HEK293T (cell line): ENCODE measurements around the gene CFAP157.

Experiments
- CTCF ChIA-PET: fragments of 350-600 bp; formaldehyde crosslinking; extraction: SDS; loops from one replicate; lab custom pipeline; 2021; ENCODE audit warnings: antibody characterized with exemption, inconsistent platforms; lab: Yijun Ruan, JAX
- POLR2A ChIA-PET: fragments of 350-600 bp; formaldehyde crosslinking; extraction: SDS; loops from one replicate; lab custom pipeline; 2020; ENCODE audit warnings: antibody characterized with exemption, inconsistent platforms; lab: Yijun Ruan, JAX
- DNase-seq: peaks from one replicate; pipeline ENCODE4 v3.0.0; 2012; ENCODE audit warnings: mixed read lengths; ENCODE audit errors: extremely low spot score
- ARNT ChIP-seq: fragments of 450-650 bp; IDR thresholded peaks from 2 replicates; pipeline ENCODE4 v1.6.1; 2017; ENCODE audit warnings: mild to moderate bottlenecking
- BHLHE40 ChIP-seq: fragments of 450-650 bp; IDR thresholded peaks from 2 replicates; pipeline ENCODE4 v1.6.1; 2016; ENCODE audit warnings: mild to moderate bottlenecking, moderate library complexity, borderline replicate concordance
- CTBP1 ChIP-seq: fragments of 450-650 bp; IDR thresholded peaks from 2 replicates; pipeline ENCODE4 v1.6.1; 2016; ENCODE audit warnings: borderline replicate concordance
- ELF4 ChIP-seq: fragments of 450-650 bp; IDR thresholded peaks from 2 replicates; pipeline ENCODE4 v1.6.1; 2017; ENCODE audit warnings: antibody characterized with exemption
- FOXA1 ChIP-seq: fragments of 450-650 bp; IDR thresholded peaks from 2 replicates; pipeline ENCODE4 v1.6.1; 2016; ENCODE audit warnings: mild to moderate bottlenecking
- FOXK2 ChIP-seq: fragments of 450-650 bp; IDR thresholded peaks from 2 replicates; pipeline ENCODE4 v1.6.1; 2016; ENCODE audit warnings: mild to moderate bottlenecking
- FOXM1 ChIP-seq: fragments of 450-650 bp; IDR thresholded peaks from 2 replicates; pipeline ENCODE4 v1.6.1; 2017; ENCODE audit warnings: mild to moderate bottlenecking, borderline replicate concordance
- HDGF ChIP-seq: fragments of 450-650 bp; IDR thresholded peaks from 2 replicates; pipeline ENCODE4 v1.6.1; 2017; ENCODE audit warnings: antibody characterized with exemption, borderline replicate concordance
- L3MBTL2 ChIP-seq: fragments of 450-650 bp; conservative IDR thresholded peaks from 2 replicates; pipeline ENCODE4 v1.6.1; 2016; ENCODE audit warnings: mild to moderate bottlenecking
- LEF1 ChIP-seq: fragments of 450-650 bp; IDR thresholded peaks from 2 replicates; pipeline ENCODE4 v1.6.1; 2017; ENCODE audit warnings: mild to moderate bottlenecking, borderline replicate concordance
- NFRKB ChIP-seq: fragments of 450-650 bp; IDR thresholded peaks from 2 replicates; pipeline ENCODE4 v1.6.1; 2016; ENCODE audit warnings: mild to moderate bottlenecking, moderate library complexity
- PKNOX1 ChIP-seq: fragments of 450-650 bp; IDR thresholded peaks from 2 replicates; pipeline ENCODE4 v1.6.1; 2016
- SP1 ChIP-seq: fragments of 450-650 bp; IDR thresholded peaks from 2 replicates; pipeline ENCODE4 v1.6.1; 2017
- SUZ12 ChIP-seq: fragments of 450-650 bp; IDR thresholded peaks from 2 replicates; pipeline ENCODE4 v1.6.1; 2016; ENCODE audit warnings: mild to moderate bottlenecking
- TARDBP ChIP-seq: fragments of 450-650 bp; IDR thresholded peaks from 2 replicates; pipeline ENCODE4 v1.6.1; 2016
- ZNF384 ChIP-seq: fragments of 450-650 bp; IDR thresholded peaks from 2 replicates; pipeline ENCODE4 v1.6.1; 2016

The CFAP157 gene

DNA sequence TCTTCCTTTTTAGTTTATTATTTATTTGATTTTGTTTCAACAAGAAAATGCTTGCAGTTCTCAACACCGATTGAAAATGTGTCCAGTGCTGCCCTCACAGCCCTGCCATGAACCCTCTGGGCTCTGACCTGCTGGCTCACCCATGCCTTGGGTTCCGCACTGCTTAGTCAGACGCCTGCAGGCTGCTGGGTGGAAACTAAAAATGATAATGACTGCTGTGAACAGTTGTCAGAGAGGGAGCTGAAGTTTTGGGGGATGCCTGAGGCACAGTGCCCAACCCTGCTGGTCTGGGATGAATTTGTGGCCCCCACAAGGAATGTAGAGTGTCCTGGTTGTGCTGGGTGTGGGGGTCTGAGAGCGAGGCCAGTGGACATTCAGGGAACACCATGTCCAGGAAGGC, 22.2 kb upstream of the CFAP157 start:
- no peak for TF ChIP-seq LEF1
- TF ChIP-seq CTBP1, result no peak
- TF ChIP-seq FOXM1, result no peak
- no peak for DNase-seq
- ChIA-PET POLR2A (no interaction called here), CTCF (no interaction called here)

DNA sequence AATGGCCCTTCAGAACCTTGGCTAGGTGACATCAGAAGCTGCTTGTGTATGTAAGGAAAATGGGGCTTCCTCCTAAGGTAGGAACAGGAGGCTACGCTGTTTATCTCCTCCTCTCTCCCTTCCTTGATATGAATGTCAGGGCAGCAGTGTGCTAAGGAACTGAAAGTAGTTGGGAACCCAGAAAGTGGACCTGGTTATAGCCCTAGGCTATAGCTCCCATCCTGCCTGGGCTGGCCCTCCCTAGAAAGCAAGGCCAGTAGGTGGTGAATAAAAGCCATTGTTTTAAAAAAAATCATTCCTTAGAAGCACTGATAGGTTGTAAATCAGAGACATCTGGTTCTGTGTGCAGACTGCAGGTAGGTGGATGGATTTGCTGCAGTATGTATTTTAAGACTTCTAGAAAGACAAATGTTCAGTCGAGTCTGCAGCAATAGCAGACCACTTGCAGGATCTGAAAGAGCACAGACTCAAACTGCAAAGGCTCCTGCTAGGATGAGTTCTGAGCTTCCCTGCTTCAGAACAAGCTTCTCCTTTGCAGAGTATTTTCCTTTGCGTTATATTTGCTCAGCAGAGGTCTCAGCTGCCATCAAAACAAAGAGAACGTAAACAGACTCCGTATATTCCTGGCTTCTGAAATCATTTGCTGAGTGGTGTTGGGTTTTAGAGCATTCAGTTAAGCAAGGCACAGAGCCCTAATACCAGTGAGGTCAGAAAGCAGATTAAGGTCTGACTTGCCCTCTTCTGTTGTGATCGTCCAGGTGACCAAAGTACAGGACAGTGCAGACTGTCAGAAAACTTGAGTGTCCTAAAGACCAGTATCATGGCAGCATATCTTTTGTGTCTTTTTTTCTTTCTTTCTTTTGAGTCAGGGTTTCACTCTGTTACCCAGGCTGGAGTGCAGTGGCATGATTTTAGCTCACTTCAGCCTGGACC, 20.1 kb upstream of the CFAP157 start:
- CTCF ChIA-PET, result interaction anchor here (0.6 kb wide), 1 partner anchor 48 kb away, joined by 6 read pairs; no protein-coding TSS in a partner anchor
- no peak for DNase-seq
- TF ChIP-seq FOXK2, result no peak
- TF ChIP-seq L3MBTL2, result no peak
- TF ChIP-seq BHLHE40, result no peak
- TF ChIP-seq ELF4, result no peak
- no peak for TF ChIP-seq ARNT
- no peak for TF ChIP-seq HDGF
- no peak for TF ChIP-seq TARDBP
- no peak for TF ChIP-seq FOXM1
- no peak for TF ChIP-seq SP1
- no peak for TF ChIP-seq SUZ12
- no peak for TF ChIP-seq LEF1
- no peak for TF ChIP-seq NFRKB
- no peak for TF ChIP-seq CTBP1
- TF ChIP-seq FOXA1, result no peak
- no peak for TF ChIP-seq PKNOX1
- TF ChIP-seq ZNF384, result no peak
- POLR2A ChIA-PET, result no interaction called here

- TF ChIP-seq FOXA1, result no peak
- TF ChIP-seq LEF1, result no peak
- TF ChIP-seq ELF4, result no peak
- no peak for TF ChIP-seq PKNOX1
- TF ChIP-seq ARNT, result no peak
- TF ChIP-seq ZNF384, result no peak
- TF ChIP-seq L3MBTL2, result no peak
- no peak for TF ChIP-seq NFRKB
- no peak for TF ChIP-seq FOXM1
- POLR2A ChIA-PET, result no interaction called here
- CTCF ChIA-PET, result no interaction called here
- no peak for DNase-seq
Measured at GRCh38 chr9:127689329-127690000, 17.3 kb upstream of the CFAP157 start.

GRCh38 chr9:127690735-127691134, 16.1 kb upstream of the CFAP157 start:
- POLR2A ChIA-PET, result no interaction called here
- TF ChIP-seq FOXA1, result no peak
- TF ChIP-seq CTBP1, result no peak
- TF ChIP-seq ELF4, result no peak
- no peak for TF ChIP-seq FOXK2
- no peak for TF ChIP-seq ZNF384
- no peak for TF ChIP-seq ARNT
- no peak for TF ChIP-seq HDGF
- TF ChIP-seq BHLHE40, result no peak
- TF ChIP-seq TARDBP, result no peak
- no peak for TF ChIP-seq PKNOX1
- no peak for TF ChIP-seq SP1
- TF ChIP-seq LEF1, result no peak
- no peak for TF ChIP-seq NFRKB
- TF ChIP-seq FOXM1, result no peak
- no peak for TF ChIP-seq L3MBTL2
- TF ChIP-seq SUZ12, result no peak
- DNase-seq, result no peak
- CTCF ChIA-PET, result no interaction called here

DNA sequence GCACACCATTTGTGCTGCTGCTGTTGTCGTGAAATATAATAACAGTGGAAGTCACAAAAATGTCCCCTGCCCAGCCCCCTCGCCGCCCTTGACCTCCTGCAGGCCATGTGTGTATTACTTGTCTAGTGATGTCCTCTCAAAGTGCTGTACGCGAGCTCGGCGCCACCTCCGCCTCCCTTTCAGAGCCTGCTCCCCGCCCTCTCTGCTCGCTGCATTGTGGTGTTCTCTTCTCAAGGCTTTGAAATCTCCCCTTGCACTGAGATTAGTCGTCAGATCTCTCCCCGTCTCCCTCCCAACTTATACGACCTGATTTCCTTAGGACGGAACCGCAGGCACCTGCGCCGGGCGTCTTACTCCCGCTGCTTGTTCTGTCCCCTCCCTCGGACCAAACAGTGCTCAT, 14.7 kb upstream of the CFAP157 start:
- no peak for DNase-seq
- ChIA-PET CTCF (interaction anchor here (1.0 kb wide), 1 partner anchor 368 kb away, joined by 3 read pairs; no protein-coding TSS in a partner anchor), POLR2A (interaction anchor here (0.7 kb wide), 1 partner anchor 22 kb away, joined by 3 read pairs; no protein-coding TSS in a partner anchor)
- TF ChIP-seq FOXA1, result no peak
- TF ChIP-seq FOXK2, result no peak
- no peak for TF ChIP-seq LEF1
- no peak for TF ChIP-seq SUZ12
- TF ChIP-seq FOXM1, result no peak
- TF ChIP-seq ZNF384, result no peak
- no peak for TF ChIP-seq TARDBP
- no peak for TF ChIP-seq ELF4
- no peak for TF ChIP-seq NFRKB
- no peak for TF ChIP-seq HDGF
- TF ChIP-seq PKNOX1, result no peak
- TF ChIP-seq ARNT, result no peak
- no peak for TF ChIP-seq BHLHE40
- no peak for TF ChIP-seq SP1
- no peak for TF ChIP-seq L3MBTL2
- TF ChIP-seq CTBP1, result no peak
